ENCODE data around the gene ATXN1. TPM values are rescaled to one million over a fixed set of nuclear protein-coding genes. Genes with fewer than 3 reads are reported as not detected.

Gene ATXN1
- total and polyA plus RNA-seq, 2 experiments from 2014 or later: 4.8 to 9.1 TPM

GRCh38 chr6:16564436-16564835 is 196.8 kb downstream of the ATXN1 start:
- H4K20me1 ChIP-seq (replicated peaks; ENCODE audit: insufficient read depth): no peaks in the 10 kb centered on the region; the same call in 1 of the 2 replicates
- H3K9me3 Mint-ChIP-seq: no peaks in the 10 kb centered on the region
- no peak overlapping the region for H3K4me3 ChIP-seq
- no peaks in the 10 kb centered on the region for H3K36me3 Mint-ChIP-seq (ENCODE audit: low read depth)
- no peaks in the 10 kb centered on the region for H3F3A ChIP-seq (replicated peaks; ENCODE audit: low read depth)
- no peak overlapping the region for H3K27ac Mint-ChIP-seq
- H3K4me1 ChIP-seq (ENCODE audit: insufficient read depth): no peaks in the 10 kb centered on the region
- H3K4me1 Mint-ChIP-seq: no peaks in the 10 kb centered on the region; the same call in 2 of the 3 replicates
- no peaks in the 10 kb centered on the region for H3K79me2 ChIP-seq (replicated peaks; ENCODE audit: insufficient read depth)
- H3K27me3 Mint-ChIP-seq (ENCODE audit: insufficient read depth, low read depth, poor library complexity): no peaks in the 10 kb centered on the region
- H3K9me2 ChIP-seq (ENCODE audit: insufficient read depth): no peaks in the 10 kb centered on the region
- no peak overlapping the region for H3K4me3 Mint-ChIP-seq
- H2AFZ ChIP-seq: no peak overlapping the region
- TF ChIP-seq ZNF462 (CRISPR knock-in tag; IDR thresholded peaks at IDR 0.05): no peak
- no peak for TF ChIP-seq ZNF114 (CRISPR knock-in tag; IDR thresholded peaks at IDR 0.05)
- no peak for TF ChIP-seq JUNB (IDR thresholded peaks at IDR 0.05; ENCODE audit: unreplicated experiment)
- TF ChIP-seq, protein P1, sequence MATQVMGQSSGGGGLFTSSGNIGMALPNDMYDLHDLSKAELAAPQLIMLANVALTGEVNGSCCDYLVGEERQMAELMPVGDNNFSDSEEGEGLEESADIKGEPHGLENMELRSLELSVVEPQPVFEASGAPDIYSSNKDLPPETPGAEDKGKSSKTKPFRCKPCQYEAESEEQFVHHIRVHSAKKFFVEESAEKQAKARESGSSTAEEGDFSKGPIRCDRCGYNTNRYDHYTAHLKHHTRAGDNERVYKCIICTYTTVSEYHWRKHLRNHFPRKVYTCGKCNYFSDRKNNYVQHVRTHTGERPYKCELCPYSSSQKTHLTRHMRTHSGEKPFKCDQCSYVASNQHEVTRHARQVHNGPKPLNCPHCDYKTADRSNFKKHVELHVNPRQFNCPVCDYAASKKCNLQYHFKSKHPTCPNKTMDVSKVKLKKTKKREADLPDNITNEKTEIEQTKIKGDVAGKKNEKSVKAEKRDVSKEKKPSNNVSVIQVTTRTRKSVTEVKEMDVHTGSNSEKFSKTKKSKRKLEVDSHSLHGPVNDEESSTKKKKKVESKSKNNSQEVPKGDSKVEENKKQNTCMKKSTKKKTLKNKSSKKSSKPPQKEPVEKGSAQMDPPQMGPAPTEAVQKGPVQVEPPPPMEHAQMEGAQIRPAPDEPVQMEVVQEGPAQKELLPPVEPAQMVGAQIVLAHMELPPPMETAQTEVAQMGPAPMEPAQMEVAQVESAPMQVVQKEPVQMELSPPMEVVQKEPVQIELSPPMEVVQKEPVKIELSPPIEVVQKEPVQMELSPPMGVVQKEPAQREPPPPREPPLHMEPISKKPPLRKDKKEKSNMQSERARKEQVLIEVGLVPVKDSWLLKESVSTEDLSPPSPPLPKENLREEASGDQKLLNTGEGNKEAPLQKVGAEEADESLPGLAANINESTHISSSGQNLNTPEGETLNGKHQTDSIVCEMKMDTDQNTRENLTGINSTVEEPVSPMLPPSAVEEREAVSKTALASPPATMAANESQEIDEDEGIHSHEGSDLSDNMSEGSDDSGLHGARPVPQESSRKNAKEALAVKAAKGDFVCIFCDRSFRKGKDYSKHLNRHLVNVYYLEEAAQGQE (IDR thresholded peaks at IDR 0.05; ENCODE audit: unreplicated experiment): no peak
- no peak for TF ChIP-seq EZH2 (IDR thresholded peaks at IDR 0.05; ENCODE audit: low read depth, unreplicated experiment)
- TF ChIP-seq STAT1 (IDR thresholded peaks at IDR 0.05; ENCODE audit: unreplicated experiment): no peak
- TF ChIP-seq ZNF331 (CRISPR knock-in tag; IDR thresholded peaks at IDR 0.05; ENCODE audit: low read depth): no peak
- no peak for TF ChIP-seq CTCF (conservative IDR thresholded peaks at IDR 0.05; ENCODE audit: low read depth in 2 of 2)
- no peak for TF ChIP-seq NANOG (IDR thresholded peaks at IDR 0.05; ENCODE audit: borderline replicate concordance)
- TF ChIP-seq POLR2AphosphoS5 (IDR thresholded peaks at IDR 0.05; ENCODE audit: low read depth): no peak
- no peak for TF ChIP-seq EZH2phosphoT487 (IDR thresholded peaks at IDR 0.05; ENCODE audit: unreplicated experiment)
- no peak for TF ChIP-seq CREB1 (CRISPR knock-in tag; IDR thresholded peaks at IDR 0.05; ENCODE audit: low read depth)
- TF ChIP-seq, protein P2, sequence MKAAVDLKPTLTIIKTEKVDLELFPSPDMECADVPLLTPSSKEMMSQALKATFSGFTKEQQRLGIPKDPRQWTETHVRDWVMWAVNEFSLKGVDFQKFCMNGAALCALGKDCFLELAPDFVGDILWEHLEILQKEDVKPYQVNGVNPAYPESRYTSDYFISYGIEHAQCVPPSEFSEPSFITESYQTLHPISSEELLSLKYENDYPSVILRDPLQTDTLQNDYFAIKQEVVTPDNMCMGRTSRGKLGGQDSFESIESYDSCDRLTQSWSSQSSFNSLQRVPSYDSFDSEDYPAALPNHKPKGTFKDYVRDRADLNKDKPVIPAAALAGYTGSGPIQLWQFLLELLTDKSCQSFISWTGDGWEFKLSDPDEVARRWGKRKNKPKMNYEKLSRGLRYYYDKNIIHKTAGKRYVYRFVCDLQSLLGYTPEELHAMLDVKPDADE (IDR thresholded peaks at IDR 0.05): no peak
- ATAC-seq (no peak), DNase-seq (ENCODE audit: low spot score) (no peak)
- no peak overlapping the region for H3K27ac ChIP-seq (ENCODE audit: low read depth)
- no peaks in the 10 kb centered on the region for H3K27me3 ChIP-seq (ENCODE audit: insufficient read depth)
- H3K36me3 ChIP-seq (ENCODE audit: insufficient read depth): no peaks in the 10 kb centered on the region; the same call in 1 of the 2 replicates
- H3K4me2 ChIP-seq: no peak overlapping the region

Data from GM23338 (cell line).